ENCODE measurements around the gene STAC2.

GRCh38 chr17:39191750-39192510 is 33.8 kb downstream of the STAC2 start:
- TF ChIP-seq POLR2A (IDR thresholded peaks at IDR 0.05; ENCODE audit: low read length) (no peak), GATA1 (IDR thresholded peaks at IDR 0.05; ENCODE audit: low read depth, low read length) (no peak)

All from erythroblast (primary cell).